ENCODE measurements around the gene ATG14.
"Not testable (repeated sequence)": the region's sequence is repeated elsewhere in the genome, so short reads cannot be mapped to it uniquely, and the experiment has no call there.

ATG14 gene

GRCh38 chr14:55426891-55427290 is 15.3 kb upstream of the ATG14 start:
- H3K27me3 ChIP-seq (ENCODE audit: control insufficient read depth, insufficient read depth, low read length) = no peaks in the 10 kb centered on the region
- H3K4me2 ChIP-seq (ENCODE audit: low read length) = no peak overlapping the region
- H3K27ac ChIP-seq = no peak overlapping the region
- no peaks in the 10 kb centered on the region for H3K79me2 ChIP-seq
- no peaks in the 10 kb centered on the region for H3K9me3 ChIP-seq (ENCODE audit: control insufficient read depth, low read length)
- H3K9ac ChIP-seq = no peak overlapping the region
- no peak overlapping the region for H3K4me3 ChIP-seq (ENCODE audit: low read depth, low read length)
- no peak overlapping the region for H2AFZ ChIP-seq
- H3K4me1 ChIP-seq = no peaks in the 10 kb centered on the region
- H3K36me3 ChIP-seq (ENCODE audit: control insufficient read depth, insufficient read depth, low read length) = no peaks in the 10 kb centered on the region
- TF ChIP-seq CTCF (IDR thresholded peaks at IDR 0.05) = no peak

GRCh38 chr14:55425091-55425490 is 13.5 kb upstream of the ATG14 start:
- Histone ChIP-seq H3K36me3 (ENCODE audit: control insufficient read depth, insufficient read depth, low read length) (no peaks in the 10 kb centered on the region), H3K27ac (no peak overlapping the region), H3K9ac (no peak overlapping the region), H3K79me2 (no peaks in the 10 kb centered on the region), H2AFZ (no peak overlapping the region), H3K27me3 (ENCODE audit: control insufficient read depth, insufficient read depth, low read length) (no peaks in the 10 kb centered on the region), H3K4me1 (no peaks in the 10 kb centered on the region), H3K4me2 (ENCODE audit: low read length) (no peak overlapping the region), H3K4me3 (ENCODE audit: low read depth, low read length) (no peak overlapping the region), H3K9me3 (ENCODE audit: control insufficient read depth, low read length) (no peaks in the 10 kb centered on the region)
- TF ChIP-seq CTCF (IDR thresholded peaks at IDR 0.05) = no peak

- no peaks in the 10 kb centered on the region for H3K4me1 ChIP-seq
- no peaks in the 10 kb centered on the region for H3K79me2 ChIP-seq
- TF ChIP-seq CTCF (IDR thresholded peaks at IDR 0.05) = no peak
- H3K27ac ChIP-seq = no peak overlapping the region
- H3K27me3 ChIP-seq (ENCODE audit: control insufficient read depth, insufficient read depth, low read length) = no peaks in the 10 kb centered on the region
- H3K36me3 ChIP-seq (ENCODE audit: control insufficient read depth, insufficient read depth, low read length) = no peaks in the 10 kb centered on the region
- H3K4me3 ChIP-seq (ENCODE audit: low read depth, low read length) = no peak overlapping the region
- no peaks in the 10 kb centered on the region for H3K9me3 ChIP-seq (ENCODE audit: control insufficient read depth, low read length)
- H2AFZ ChIP-seq = no peak overlapping the region
- H3K4me2 ChIP-seq (ENCODE audit: low read length) = no peak overlapping the region
- H3K9ac ChIP-seq = no peak overlapping the region
Observed at GRCh38 chr14:55423969-55424368, 12.3 kb upstream of the ATG14 start.

GRCh38 chr14:55422338-55422737 is 10.7 kb upstream of the ATG14 start:
- not testable (repeated sequence) for H3K36me3 ChIP-seq (ENCODE audit: control insufficient read depth, insufficient read depth, low read length); H3K4me3 ChIP-seq (ENCODE audit: low read depth, low read length); H2AFZ ChIP-seq

GRCh38 chr14:55419663-55420062 is 8.0 kb upstream of the ATG14 start:
- Histone ChIP-seq H3K79me2 (no peaks in the 10 kb centered on the region), H3K4me3 (ENCODE audit: low read depth, low read length) (no peak overlapping the region), H3K4me1 (no peaks in the 10 kb centered on the region), H3K27ac (no peak overlapping the region), H3K9ac (no peak overlapping the region), H3K4me2 (ENCODE audit: low read length) (no peak overlapping the region), H2AFZ (no peak overlapping the region), H3K36me3 (ENCODE audit: control insufficient read depth, insufficient read depth, low read length) (no peaks in the 10 kb centered on the region), H3K27me3 (ENCODE audit: control insufficient read depth, insufficient read depth, low read length) (no peaks in the 10 kb centered on the region), H3K9me3 (ENCODE audit: control insufficient read depth, low read length) (no peaks in the 10 kb centered on the region)
- TF ChIP-seq CTCF (IDR thresholded peaks at IDR 0.05) = no peak

More at GRCh38 chr14:55422338-55422737, 10.7 kb upstream of the ATG14 start:
- not testable (repeated sequence) for H3K9ac ChIP-seq; H3K4me2 ChIP-seq (ENCODE audit: low read length); H3K9me3 ChIP-seq (ENCODE audit: control insufficient read depth, low read length); H3K4me1 ChIP-seq; H3K79me2 ChIP-seq; H3K27me3 ChIP-seq (ENCODE audit: control insufficient read depth, insufficient read depth, low read length); H3K27ac ChIP-seq
